Vagina (tissue), 2 donors: Measurements from ENCODE around the gene DYRK1A.

Source experiments
- POLR2A ChIP-seq, 2 donors: fragments of 450-650 bp; IDR thresholded peaks; one replicate each; pipeline ENCODE4 v1.6.1; 2017; ENCODE audit warnings: antibody characterized with exemption in 2 of 2, mild to moderate bottlenecking in 2 of 2, moderate library complexity in 2 of 2
- POLR2AphosphoS5 ChIP-seq, 2 donors: sonication (generic); formaldehyde crosslinking; IDR thresholded peaks; one replicate each; pipeline ENCODE4 v1.9.0; 2017; ENCODE audit warnings: antibody characterized with exemption in 2 of 2, mild to moderate bottlenecking in 2 of 2, low read depth in 1 of 2; ENCODE audit not compliant: insufficient read depth in 1 of 2
- TF ChIP-seq, protein P1 (sequence below), 3 experiments: fragments of 450-650 bp in 2 of 3; fragments of 200-600 bp in 1 of 3; sonication (generic) in 1 of 3; IDR thresholded peaks; one replicate each; pipeline ENCODE4 v1.5.1; 2017 to 2019; ENCODE audit warnings: antibody characterized with exemption in 3 of 3, mild to moderate bottlenecking in 2 of 3, moderate library complexity in 2 of 3

GRCh38 chr21:37574316-37574715, 207.7 kb downstream of the DYRK1A start:
- no peak for TF ChIP-seq POLR2A (IDR thresholded peaks at IDR 0.05)
- no peak for TF ChIP-seq POLR2AphosphoS5 (IDR thresholded peaks at IDR 0.05; ENCODE audit: insufficient read depth in 1 of 2, low read depth in 1 of 2)
- TF ChIP-seq, protein P1, sequence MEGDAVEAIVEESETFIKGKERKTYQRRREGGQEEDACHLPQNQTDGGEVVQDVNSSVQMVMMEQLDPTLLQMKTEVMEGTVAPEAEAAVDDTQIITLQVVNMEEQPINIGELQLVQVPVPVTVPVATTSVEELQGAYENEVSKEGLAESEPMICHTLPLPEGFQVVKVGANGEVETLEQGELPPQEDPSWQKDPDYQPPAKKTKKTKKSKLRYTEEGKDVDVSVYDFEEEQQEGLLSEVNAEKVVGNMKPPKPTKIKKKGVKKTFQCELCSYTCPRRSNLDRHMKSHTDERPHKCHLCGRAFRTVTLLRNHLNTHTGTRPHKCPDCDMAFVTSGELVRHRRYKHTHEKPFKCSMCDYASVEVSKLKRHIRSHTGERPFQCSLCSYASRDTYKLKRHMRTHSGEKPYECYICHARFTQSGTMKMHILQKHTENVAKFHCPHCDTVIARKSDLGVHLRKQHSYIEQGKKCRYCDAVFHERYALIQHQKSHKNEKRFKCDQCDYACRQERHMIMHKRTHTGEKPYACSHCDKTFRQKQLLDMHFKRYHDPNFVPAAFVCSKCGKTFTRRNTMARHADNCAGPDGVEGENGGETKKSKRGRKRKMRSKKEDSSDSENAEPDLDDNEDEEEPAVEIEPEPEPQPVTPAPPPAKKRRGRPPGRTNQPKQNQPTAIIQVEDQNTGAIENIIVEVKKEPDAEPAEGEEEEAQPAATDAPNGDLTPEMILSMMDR (IDR thresholded peaks at IDR 0.05), result no peak
